Ammon's horn (tissue), 1 donor: ENCODE data around the gene DCAF5.

Source experiments
- DNase-seq: peaks from one replicate; pipeline ENCODE4 v3.0.0-alpha.2; 2016; ENCODE audit warnings: low spot score

DCAF5 gene

GRCh38 chr14:69142101-69142500, 10.8 kb downstream of the DCAF5 start:
- DNase-seq, result no peak

GRCh38 chr14:69141550-69141949, 11.4 kb downstream of the DCAF5 start:
- DNase-seq, result no peak

GRCh38 chr14:69139743-69140142, 13.2 kb downstream of the DCAF5 start:
- no peak for DNase-seq

DNA sequence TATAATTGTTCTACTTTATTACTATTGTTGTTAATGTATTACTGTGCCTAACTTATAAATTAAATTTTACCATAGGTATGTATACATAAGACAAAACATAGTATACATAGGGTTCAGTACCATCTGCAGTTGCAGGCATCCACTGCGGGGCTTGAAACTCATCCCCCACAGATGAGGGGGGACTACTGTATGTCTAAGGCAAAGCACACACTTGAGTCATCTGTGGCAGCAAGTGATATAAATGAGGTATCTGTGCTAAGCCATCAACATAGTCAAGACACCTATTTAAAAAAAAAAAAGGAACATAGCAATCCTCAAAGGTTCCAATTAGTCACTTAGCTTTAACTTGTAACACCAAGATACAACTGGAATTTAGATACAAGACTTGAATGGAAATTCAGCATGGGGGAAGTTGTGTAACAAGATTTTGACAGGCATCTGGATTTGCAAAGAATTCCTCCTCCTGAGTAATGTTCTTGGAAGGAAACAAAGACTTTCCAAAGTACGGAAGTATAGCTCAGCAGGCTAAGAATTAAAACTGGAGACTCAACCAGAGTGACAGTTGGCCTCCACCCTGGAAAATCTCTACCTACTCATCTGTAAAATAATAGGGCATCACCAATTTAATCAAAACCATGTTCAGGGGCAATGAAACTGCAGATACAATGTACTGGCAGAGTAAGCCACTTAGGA, 14.9 kb downstream of the DCAF5 start:
- DNase-seq, result no peak

- DNase-seq, result no peak
These were observed 15.5 kb downstream of the DCAF5 start for GRCh38 chr14:69137416-69137815.

- DNase-seq, result no peak
These were observed 17.8 kb downstream of the DCAF5 start for GRCh38 chr14:69135133-69135532.

DNA sequence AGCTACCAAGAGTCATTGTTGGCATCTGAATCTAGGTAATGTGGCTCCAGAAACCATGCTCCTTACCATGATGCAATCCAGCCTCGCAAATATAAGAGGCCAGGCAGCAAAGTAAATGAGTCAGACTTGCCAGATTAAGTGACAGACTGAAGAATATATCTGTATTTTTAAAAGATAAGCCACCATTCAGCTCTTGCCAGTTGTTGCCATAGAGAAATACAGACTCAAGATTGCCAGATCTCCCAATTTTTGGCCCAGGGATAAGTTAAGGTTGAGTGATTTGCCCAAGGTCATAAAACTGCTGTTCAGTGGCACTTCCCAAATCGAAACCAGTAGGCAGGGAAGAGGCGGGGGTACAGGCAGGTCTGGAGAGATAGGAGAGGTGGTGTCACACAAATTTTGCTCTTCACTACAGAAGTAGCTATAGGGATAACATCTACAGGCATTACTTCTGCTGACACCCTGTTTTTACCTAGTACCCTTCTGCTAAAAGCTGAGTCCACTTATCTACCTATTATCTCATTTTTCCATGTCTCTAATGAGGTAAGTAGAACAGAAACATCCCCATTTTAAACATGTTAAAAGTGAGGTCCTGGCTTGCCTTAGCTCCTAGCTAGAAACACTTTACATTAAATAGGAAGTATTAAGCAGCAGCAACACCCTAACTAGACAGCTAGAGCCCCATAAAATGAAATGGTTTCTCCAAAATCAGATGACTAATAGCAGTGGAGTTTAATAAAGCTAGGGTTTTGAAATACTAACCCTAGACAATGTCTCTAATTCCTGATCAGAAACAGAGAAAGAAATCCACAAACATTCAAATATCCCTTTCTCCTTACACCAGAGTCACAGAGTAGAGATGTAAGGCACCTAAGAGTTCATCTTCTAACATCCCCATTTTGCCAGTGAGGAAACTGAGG, 19.5 kb downstream of the DCAF5 start:
- DNase-seq, result no peak

GRCh38 chr14:69132513-69133181, 20.3 kb downstream of the DCAF5 start:
- DNase-seq, result no peak

- DNase-seq, result no peak
These were observed 21.7 kb downstream of the DCAF5 start for GRCh38 chr14:69131176-69131575.

DNA sequence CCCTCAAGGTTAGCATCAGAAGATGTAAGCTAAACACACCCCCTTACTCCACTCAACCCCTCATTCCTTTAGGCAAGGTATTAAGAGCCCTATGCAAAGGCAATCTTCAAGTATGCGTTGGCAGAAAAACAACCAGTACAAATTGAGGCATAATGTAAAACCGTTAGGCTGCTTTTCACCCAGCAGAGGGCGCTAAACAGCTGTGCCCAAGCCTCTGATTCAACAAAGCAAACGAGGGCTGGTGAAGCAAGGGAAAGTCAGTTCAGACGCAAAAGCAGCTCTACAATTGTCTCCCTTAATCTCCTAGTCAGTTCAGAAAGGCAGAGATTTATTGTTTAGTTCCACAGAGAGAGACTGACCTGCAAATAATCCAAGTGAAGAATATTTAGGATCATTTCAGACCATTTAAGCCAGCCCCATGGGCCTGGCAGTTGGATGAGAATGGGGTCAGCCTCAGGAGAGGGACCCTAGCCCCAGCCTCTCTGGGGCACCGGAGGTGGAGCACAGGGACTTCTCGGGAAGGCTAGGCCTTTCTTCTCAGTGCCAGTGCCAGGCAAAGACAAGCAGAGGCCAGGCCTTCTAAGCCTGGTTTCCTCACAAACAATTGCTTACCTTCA, 23.5 kb downstream of the DCAF5 start:
- peak; percentile 93 for DNase-seq

- DNase-seq, result no peak
These were observed 34.6 kb downstream of the DCAF5 start for GRCh38 chr14:69118305-69118704.

- no peak for DNase-seq
These were observed 35.7 kb downstream of the DCAF5 start for GRCh38 chr14:69117020-69117767.

DNA sequence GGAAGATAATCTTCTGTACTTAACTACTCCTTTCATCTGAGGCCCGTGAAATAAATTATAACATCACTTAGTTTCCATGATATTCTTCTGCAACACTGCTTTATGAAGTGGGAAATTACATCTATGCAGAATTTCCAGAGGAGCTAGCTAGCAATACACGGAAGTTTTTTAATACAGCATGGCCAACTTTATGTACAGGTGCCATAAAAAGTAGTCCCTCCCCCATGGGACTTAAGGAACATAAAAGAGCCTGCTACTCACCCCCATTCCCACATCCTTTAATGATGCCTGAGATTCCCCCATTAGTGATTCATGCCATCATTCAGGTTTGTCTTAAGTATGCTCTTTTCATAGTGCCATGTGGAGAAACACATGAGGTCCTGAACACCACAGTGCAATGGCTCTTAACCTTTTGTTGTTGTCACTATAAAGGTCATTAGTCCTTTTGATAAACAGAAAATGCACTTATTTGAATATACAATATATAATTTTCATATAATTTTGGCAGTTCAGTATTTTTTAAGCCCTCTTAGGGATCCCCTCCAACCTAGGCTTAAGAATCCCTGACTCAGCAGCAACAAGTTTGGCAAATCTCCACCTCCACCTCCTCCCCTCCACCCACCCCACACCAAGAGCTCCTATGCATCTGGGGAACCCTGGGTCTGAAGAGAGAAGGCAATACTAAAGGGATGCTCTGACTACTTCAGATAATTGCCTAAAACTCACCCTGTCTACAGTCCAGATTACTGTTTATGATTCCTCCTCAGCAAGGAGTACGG, 37.3 kb downstream of the DCAF5 start:
- DNase-seq, result no peak

DNA sequence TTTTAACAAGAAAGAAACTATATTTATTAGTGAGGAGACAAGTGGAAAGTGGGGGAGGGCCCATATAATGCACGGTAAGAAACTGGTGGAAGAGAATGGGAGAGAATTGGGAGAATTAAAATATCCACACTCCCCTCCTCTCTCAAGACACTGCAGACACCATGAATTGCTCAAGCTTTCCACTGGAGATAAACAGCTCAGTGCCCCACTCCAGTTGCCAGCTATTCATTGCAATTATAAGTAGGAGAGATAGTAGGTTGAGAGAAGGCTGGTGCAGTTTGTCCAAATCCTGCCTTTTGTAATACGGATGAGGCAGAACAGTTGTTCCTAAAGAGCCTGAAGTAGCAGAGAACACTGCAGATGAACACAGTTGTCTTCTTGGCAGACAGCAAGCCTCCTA, 38.2 kb downstream of the DCAF5 start:
- DNase-seq, result no peak

- DNase-seq, result no peak
These were observed 44.6 kb downstream of the DCAF5 start for GRCh38 chr14:69108358-69108757.

GRCh38 chr14:69107407-69108003, 45.4 kb downstream of the DCAF5 start:
- DNase-seq, result peak; percentile 52

DNA sequence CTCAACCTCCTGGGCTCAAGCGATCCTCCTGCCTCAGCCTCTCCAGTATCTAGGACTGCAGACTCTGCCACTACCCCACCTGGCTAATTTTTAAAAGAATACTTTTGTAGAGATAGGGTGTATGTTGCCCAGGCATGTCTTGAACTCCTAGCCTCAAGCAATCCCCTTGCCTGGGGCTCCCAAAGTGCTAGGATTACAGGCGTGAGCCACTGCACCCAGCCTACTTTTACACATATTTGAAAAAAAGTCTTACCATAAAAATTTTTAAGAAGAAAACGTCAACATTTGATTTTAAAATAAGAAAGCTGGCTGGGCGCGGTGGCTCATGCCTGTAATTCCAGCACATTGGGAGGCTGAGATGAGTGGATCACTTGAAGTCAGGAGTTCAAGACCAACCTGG, 46.5 kb downstream of the DCAF5 start:
- DNase-seq, result no peak

GRCh38 chr14:69105326-69105725, 47.6 kb downstream of the DCAF5 start:
- DNase-seq, result no peak

DNA sequence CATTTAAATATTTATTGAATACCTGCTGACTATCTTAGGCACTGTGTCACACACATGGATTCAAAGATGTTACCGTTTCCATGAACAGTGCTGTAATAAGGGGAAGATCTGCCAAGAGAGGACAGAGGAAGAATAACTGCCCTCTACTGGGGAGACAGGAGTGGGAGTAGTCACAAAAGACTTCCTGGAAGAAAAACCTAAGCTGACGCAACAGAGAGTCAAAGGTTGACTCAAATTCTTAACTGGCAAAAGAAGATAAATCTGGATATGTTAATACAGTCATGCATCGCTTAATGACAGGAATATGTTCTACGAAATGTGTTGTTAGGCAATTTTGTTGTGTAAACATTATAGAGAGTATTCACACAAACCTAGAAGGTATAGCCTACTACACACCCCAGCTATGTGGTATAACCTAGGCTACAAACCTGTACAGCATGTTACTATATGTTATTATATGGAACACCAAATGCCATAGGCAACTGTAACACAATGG, 51.5 kb downstream of the DCAF5 start:
- no peak for DNase-seq

DNA sequence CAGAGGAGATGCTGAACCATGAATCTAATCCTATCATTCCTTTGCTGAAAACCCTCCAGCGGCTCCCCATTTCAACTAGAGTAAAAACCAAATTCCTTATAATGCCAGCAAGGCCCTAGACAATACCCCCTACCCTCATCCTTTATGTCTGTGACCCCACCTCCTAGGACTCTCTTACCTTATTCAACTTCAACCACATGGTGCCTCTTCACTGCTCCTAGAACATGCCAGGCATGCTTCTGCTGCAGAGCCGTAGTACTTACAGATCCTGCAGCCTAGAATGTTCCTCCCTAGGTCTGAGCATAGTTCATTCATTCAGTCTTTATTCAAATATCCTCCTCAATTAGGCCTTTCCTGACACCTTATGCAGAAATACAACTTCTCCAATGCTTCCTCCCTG, 54.9 kb downstream of the DCAF5 start:
- DNase-seq, result no peak
